PC-3 (cell line): ENCODE data around the gene PLAAT2.

Experiments
- EZH2 ChIP-seq: fragments of 300-600 bp; sonication (generic); IDR thresholded peaks from one replicate; pipeline ENCODE4 v1.6.1; 2017; ENCODE audit warnings: antibody characterized with exemption, mild to moderate bottlenecking, low read length; ENCODE audit not compliant: unreplicated experiment
- TF ChIP-seq, protein P1 (sequence below): fragments of 300-600 bp; sonication (generic); conservative IDR thresholded peaks from 2 replicates; pipeline ENCODE4 v1.5.1; 2017; ENCODE audit warnings: antibody characterized with exemption, low read depth, mild to moderate bottlenecking, low read length

DNA sequence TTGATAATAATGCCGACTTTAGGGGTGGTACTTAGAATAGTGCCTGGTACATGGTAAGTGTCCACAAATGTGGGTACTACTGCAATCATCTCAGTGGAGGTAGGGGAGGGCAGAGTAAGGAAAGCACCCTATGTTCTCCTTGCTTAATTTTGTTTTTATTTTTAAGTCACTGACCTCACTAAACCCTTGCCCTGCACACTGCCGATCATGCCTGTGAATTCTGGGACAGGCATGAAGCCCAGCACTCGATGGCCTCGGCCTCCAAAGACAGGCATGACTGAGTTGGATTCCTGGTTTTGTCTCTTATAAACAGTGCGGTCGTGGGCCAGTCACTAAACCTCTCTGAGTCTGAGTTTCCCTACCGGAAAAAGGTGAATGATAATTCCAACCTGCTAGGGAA, 50.4 kb downstream of the PLAAT2 start:
- TF ChIP-seq, protein P1, sequence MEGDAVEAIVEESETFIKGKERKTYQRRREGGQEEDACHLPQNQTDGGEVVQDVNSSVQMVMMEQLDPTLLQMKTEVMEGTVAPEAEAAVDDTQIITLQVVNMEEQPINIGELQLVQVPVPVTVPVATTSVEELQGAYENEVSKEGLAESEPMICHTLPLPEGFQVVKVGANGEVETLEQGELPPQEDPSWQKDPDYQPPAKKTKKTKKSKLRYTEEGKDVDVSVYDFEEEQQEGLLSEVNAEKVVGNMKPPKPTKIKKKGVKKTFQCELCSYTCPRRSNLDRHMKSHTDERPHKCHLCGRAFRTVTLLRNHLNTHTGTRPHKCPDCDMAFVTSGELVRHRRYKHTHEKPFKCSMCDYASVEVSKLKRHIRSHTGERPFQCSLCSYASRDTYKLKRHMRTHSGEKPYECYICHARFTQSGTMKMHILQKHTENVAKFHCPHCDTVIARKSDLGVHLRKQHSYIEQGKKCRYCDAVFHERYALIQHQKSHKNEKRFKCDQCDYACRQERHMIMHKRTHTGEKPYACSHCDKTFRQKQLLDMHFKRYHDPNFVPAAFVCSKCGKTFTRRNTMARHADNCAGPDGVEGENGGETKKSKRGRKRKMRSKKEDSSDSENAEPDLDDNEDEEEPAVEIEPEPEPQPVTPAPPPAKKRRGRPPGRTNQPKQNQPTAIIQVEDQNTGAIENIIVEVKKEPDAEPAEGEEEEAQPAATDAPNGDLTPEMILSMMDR: no peak
- TF ChIP-seq EZH2: no peak
